PC-3 (cell line): ENCODE data around the gene IER5L. TPM values are rescaled to one million over a fixed set of nuclear protein-coding genes. Genes with fewer than 3 reads are reported as not detected.
A peak's percentile ranks its signal among the peaks of the same experiment; 100 is the strongest.

ENCODE experiments used
- ATAC-seq: fragments of 200-7000 bp; cut with Tn5 transposase; 2 replicates; pipeline ENCODE4 v1.9.1; 2020; ENCODE audit warnings: mild to moderate bottlenecking, moderate library complexity
- BruUV-seq: library from RNA; stranded (reverse); fragments of 400-500 nt; replicated peaks from 2 replicates; lab custom pipeline; 2021; lab: Mats Ljungman, UMichigan
- CTCF ChIA-PET: fragments of 300-600 bp; sonication (Branson Sonifier 250); formaldehyde crosslinking; loops from one replicate; lab custom pipeline; 2022; ENCODE audit warnings: antibody characterized with exemption; lab: Charles Lee
- POLR2A ChIA-PET: fragments of 300-600 bp; sonication (Branson Sonifier 250); formaldehyde crosslinking; loops from one replicate; lab custom pipeline; 2022; ENCODE audit warnings: antibody characterized with exemption; ENCODE audit not compliant: unreplicated experiment; lab: Charles Lee
- DNase-seq: peaks from one replicate; pipeline ENCODE4 v3.0.0-alpha.2; 2015
- H2AFZ ChIP-seq: fragments of 300-600 bp; sonication (generic); 2 replicates; pipeline ENCODE4 v1.6.0; 2016; ENCODE audit warnings: antibody characterized with exemption, low read length
- H3F3A ChIP-seq: fragments of 300-600 bp; sonication (generic); one replicate; pipeline ENCODE4 v1.6.0; 2017; ENCODE audit warnings: antibody characterized with exemption, low read length, control low read depth, mild to moderate bottlenecking; ENCODE audit not compliant: unreplicated experiment
- H3K27ac ChIP-seq: fragments of 300-600 bp; sonication (generic); 2 replicates; pipeline ENCODE4 v1.5.1; 2016; ENCODE audit warnings: mild to moderate bottlenecking, low read length
- H3K27me3 ChIP-seq: fragments of 300-600 bp; sonication (generic); 2 replicates; pipeline ENCODE4 v1.6.1; 2016; ENCODE audit warnings: low read length, mixed read lengths
- H3K36me3 ChIP-seq: fragments of 300-600 bp; sonication (generic); 2 replicates; pipeline ENCODE4 v1.6.1; 2016; ENCODE audit warnings: low read depth, mixed run types, low read length, mixed read lengths
- H3K4me1 ChIP-seq: fragments of 300-600 bp; sonication (generic); 2 replicates; pipeline ENCODE4 v1.5.1; 2016; ENCODE audit warnings: low read length; ENCODE audit not compliant: insufficient read depth
- H3K4me2 ChIP-seq: fragments of 300-600 bp; sonication (generic); 2 replicates; pipeline ENCODE4 v1.6.0; 2016; ENCODE audit warnings: low read length
- H3K4me3 ChIP-seq: fragments of 300-600 bp; sonication (generic); 2 replicates; pipeline ENCODE4 v1.5.1; 2016; ENCODE audit warnings: mild to moderate bottlenecking, low read length, mixed read lengths
- H3K79me2 ChIP-seq: fragments of 300-600 bp; sonication (generic); 2 replicates; pipeline ENCODE4 v1.6.1; 2017; ENCODE audit warnings: low read length, mixed read lengths
- H3K9ac ChIP-seq: fragments of 300-600 bp; sonication (generic); 2 replicates; pipeline ENCODE4 v1.6.0; 2016; ENCODE audit warnings: mild to moderate bottlenecking, low read length
- H3K9me2 ChIP-seq: fragments of 300-600 bp; sonication (generic); replicated peaks from 2 replicates; pipeline ENCODE4 v1.6.1; 2016; ENCODE audit warnings: mixed run types, low read length, mixed read lengths
- H3K9me3 ChIP-seq: fragments of 300-600 bp; sonication (generic); 2 replicates; pipeline ENCODE4 v1.6.1; 2016; ENCODE audit warnings: low read length, mixed read lengths
- H4K20me1 ChIP-seq: fragments of 300-600 bp; sonication (generic); 2 replicates; pipeline ENCODE4 v1.6.1; 2016; ENCODE audit warnings: low read length, mixed read lengths
- CTCF ChIP-seq: fragments of 300-600 bp; sonication (generic); conservative IDR thresholded peaks from 2 replicates; pipeline ENCODE4 v1.5.1; 2017; ENCODE audit warnings: antibody characterized with exemption, low read depth, mild to moderate bottlenecking, low read length
- EZH2 ChIP-seq: fragments of 300-600 bp; sonication (generic); IDR thresholded peaks from one replicate; pipeline ENCODE4 v1.6.1; 2017; ENCODE audit warnings: antibody characterized with exemption, mild to moderate bottlenecking, low read length; ENCODE audit not compliant: unreplicated experiment
- EZH2phosphoT487 ChIP-seq: fragments of 300-600 bp; sonication (generic); IDR thresholded peaks from 2 replicates; pipeline ENCODE4 v1.6.1; 2018; ENCODE audit warnings: mild to moderate bottlenecking, antibody characterized with exemption, low read length, borderline replicate concordance
- intact Hi-C: fragments of 100-400 bp; cut with micrococcal nuclease; formaldehyde crosslinking; loops from 2 replicates; pipeline ENCODE4 v1.9.0; 2023
- total RNA-seq: library from RNA; depleted of rRNA; stranded (reverse); fragments of >200 nt; gene quantifications from 2 replicates; pipeline ENCODE4 v1.2.3, GENCODE V29; 2014

The IER5L gene
- total RNA-seq, 1 experiment from 2014 or later, result 46.1 TPM

GRCh38 chr9:129204840-129205239 lies 26.8 kb upstream of the IER5L start:
- no peak overlapping the region for H3K27ac ChIP-seq
- no peaks in the 10 kb centered on the region for H3K9me2 ChIP-seq
- H3K4me1 ChIP-seq, result no peaks in the 10 kb centered on the region
- no peak overlapping the region for H3K4me3 ChIP-seq
- H3K9ac ChIP-seq, result no peak overlapping the region
- intact Hi-C loops, result no loop called here
- H3K27me3 ChIP-seq, result no peaks in the 10 kb centered on the region
- no peaks in the 10 kb centered on the region for H3K9me3 ChIP-seq
- TF ChIP-seq CTCF, result no peak
- TF ChIP-seq EZH2, result no peak
- TF ChIP-seq EZH2phosphoT487, result no peak
- H2AFZ ChIP-seq, result no peak overlapping the region
- no peak overlapping the region for H3K4me2 ChIP-seq
- ChIA-PET POLR2A (no interaction called here), CTCF (no interaction called here)
- ATAC-seq, result no peak
- H3K79me2 ChIP-seq, result no peaks in the 10 kb centered on the region
- no TSS peak for BruUV-seq
- H3F3A ChIP-seq, result no peaks in the 10 kb centered on the region
- no peak for DNase-seq
- H4K20me1 ChIP-seq, result no peaks in the 10 kb centered on the region
- no peaks in the 10 kb centered on the region for H3K36me3 ChIP-seq

- intact Hi-C loops, result no loop called here
- ChIA-PET POLR2A (no interaction called here), CTCF (no interaction called here)
- Histone ChIP-seq H3K36me3 (no peaks in the 10 kb centered on the region), H3K27ac (no peak overlapping the region), H3K9ac (no peak overlapping the region), H3K4me1 (no peaks in the 10 kb centered on the region), H3K9me3 (no peaks in the 10 kb centered on the region), H3K4me2 (peak overlapping the region; percentile 83), H4K20me1 (no peaks in the 10 kb centered on the region), H3K4me3 (peak overlapping the region; percentile 72; the same call in 1 of the 2 replicates), H3K79me2 (no peaks in the 10 kb centered on the region), H3K9me2 (no peaks in the 10 kb centered on the region), H3K27me3 (no peaks in the 10 kb centered on the region), H3F3A (no peaks in the 10 kb centered on the region), H2AFZ (peak overlapping the region; percentile 90; the same call in 1 of the 2 replicates)
- no peak for ATAC-seq
- no peak for TF ChIP-seq EZH2
- no peak for TF ChIP-seq CTCF
- TF ChIP-seq EZH2phosphoT487, result no peak
- DNase-seq, result no peak
- BruUV-seq, result no TSS peak
Measured at GRCh38 chr9:129203556-129203909, 25.5 kb upstream of the IER5L start.

GRCh38 chr9:129202613-129203555 lies 24.8 kb upstream of the IER5L start:
- H4K20me1 ChIP-seq, result no peaks in the 10 kb centered on the region
- H3K4me1 ChIP-seq, result no peaks in the 10 kb centered on the region
- no peaks in the 10 kb centered on the region for H3K79me2 ChIP-seq
- H2AFZ ChIP-seq, result peak overlapping the region; percentile 90
- no peak for TF ChIP-seq EZH2phosphoT487
- no peak for TF ChIP-seq CTCF
- no peak for TF ChIP-seq EZH2
- H3K27ac ChIP-seq, result no peak overlapping the region
- DNase-seq (peak; percentile 72), ATAC-seq (peak; percentile 91)
- H3K4me2 ChIP-seq, result peak overlapping the region; percentile 83
- CTCF ChIA-PET, result no interaction called here
- no peaks in the 10 kb centered on the region for H3F3A ChIP-seq
- peak overlapping the region; percentile 65 for H3K9ac ChIP-seq
- no peaks in the 10 kb centered on the region for H3K36me3 ChIP-seq
- no peaks in the 10 kb centered on the region for H3K27me3 ChIP-seq
- intact Hi-C loops, result no loop called here
- H3K9me3 ChIP-seq, result no peaks in the 10 kb centered on the region
- no TSS peak for BruUV-seq
- H3K4me3 ChIP-seq, result peak overlapping the region; percentile 72
- POLR2A ChIA-PET, result no interaction called here
- no peaks in the 10 kb centered on the region for H3K9me2 ChIP-seq
